ENCODE measurements around the gene SELENOV.

GRCh38 chr19:39470724-39471339 is 44.1 kb upstream of the SELENOV start:
- TF ChIP-seq, protein P1, sequence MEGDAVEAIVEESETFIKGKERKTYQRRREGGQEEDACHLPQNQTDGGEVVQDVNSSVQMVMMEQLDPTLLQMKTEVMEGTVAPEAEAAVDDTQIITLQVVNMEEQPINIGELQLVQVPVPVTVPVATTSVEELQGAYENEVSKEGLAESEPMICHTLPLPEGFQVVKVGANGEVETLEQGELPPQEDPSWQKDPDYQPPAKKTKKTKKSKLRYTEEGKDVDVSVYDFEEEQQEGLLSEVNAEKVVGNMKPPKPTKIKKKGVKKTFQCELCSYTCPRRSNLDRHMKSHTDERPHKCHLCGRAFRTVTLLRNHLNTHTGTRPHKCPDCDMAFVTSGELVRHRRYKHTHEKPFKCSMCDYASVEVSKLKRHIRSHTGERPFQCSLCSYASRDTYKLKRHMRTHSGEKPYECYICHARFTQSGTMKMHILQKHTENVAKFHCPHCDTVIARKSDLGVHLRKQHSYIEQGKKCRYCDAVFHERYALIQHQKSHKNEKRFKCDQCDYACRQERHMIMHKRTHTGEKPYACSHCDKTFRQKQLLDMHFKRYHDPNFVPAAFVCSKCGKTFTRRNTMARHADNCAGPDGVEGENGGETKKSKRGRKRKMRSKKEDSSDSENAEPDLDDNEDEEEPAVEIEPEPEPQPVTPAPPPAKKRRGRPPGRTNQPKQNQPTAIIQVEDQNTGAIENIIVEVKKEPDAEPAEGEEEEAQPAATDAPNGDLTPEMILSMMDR (IDR thresholded peaks at IDR 0.05) = no peak
- no peak for TF ChIP-seq POLR2A (IDR thresholded peaks at IDR 0.05)
